GM21576 (cell line): ENCODE data around the gene ALKBH8.
A peak's percentile ranks its signal among the peaks of the same experiment; 100 is the strongest.

Experiments
- ATAC-seq: cut with Tn5 transposase; IDR thresholded peaks from one replicate; pipeline ENCODE4 v1.9.1; 2021; ENCODE audit warnings: mild to moderate bottlenecking, moderate library complexity; ENCODE audit not compliant: unreplicated experiment

The ALKBH8 gene, protein sequence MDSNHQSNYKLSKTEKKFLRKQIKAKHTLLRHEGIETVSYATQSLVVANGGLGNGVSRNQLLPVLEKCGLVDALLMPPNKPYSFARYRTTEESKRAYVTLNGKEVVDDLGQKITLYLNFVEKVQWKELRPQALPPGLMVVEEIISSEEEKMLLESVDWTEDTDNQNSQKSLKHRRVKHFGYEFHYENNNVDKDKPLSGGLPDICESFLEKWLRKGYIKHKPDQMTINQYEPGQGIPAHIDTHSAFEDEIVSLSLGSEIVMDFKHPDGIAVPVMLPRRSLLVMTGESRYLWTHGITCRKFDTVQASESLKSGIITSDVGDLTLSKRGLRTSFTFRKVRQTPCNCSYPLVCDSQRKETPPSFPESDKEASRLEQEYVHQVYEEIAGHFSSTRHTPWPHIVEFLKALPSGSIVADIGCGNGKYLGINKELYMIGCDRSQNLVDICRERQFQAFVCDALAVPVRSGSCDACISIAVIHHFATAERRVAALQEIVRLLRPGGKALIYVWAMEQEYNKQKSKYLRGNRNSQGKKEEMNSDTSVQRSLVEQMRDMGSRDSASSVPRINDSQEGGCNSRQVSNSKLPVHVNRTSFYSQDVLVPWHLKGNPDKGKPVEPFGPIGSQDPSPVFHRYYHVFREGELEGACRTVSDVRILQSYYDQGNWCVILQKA

DNA sequence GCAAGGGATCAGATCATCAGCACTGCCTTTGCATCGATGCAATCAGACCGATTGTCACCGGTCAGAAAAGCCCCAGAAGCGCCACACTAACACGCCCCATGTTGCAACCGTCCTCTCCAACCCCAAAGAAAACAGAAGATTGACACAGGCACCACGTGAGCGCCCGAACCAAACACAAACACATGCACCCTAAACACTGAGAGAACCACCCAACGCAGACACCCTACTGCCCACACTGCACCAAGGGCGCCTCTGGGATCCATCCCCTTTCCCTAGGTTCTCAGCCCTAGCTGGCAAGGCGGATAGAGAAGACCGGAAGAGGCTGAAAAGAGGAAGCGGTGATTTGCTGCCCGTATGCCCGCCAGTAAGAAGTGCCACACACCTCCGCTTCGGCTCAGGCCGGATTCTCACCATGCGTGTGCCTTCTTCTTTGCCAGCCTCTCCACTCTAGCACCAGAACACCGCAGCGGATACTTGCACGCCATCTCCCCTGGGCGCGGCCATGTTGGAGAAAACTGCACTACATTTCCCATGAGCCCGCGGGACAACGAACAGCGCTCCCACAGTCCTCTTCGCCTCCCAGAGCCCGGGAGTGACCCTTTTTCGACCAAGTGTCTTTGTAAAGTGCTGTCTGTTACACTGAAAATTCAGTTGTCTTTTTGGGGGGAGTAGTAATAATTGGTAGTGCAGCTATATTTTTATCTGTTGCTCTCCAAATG, at the start of gene ALKBH8:
TSS of gene ALKBH8 (minus strand) at position 517 of the 719 bp plus-strand sequence. CDS start 4,842 bp downstream, outside the sequence.
- ATAC-seq: peak; percentile 68

GRCh38 chr11:107612445-107612844, 46.9 kb upstream of the ALKBH8 start:
- ATAC-seq: no peak

- ATAC-seq: no peak
These were observed 44.1 kb upstream of the ALKBH8 start for GRCh38 chr11:107609400-107610218.

DNA sequence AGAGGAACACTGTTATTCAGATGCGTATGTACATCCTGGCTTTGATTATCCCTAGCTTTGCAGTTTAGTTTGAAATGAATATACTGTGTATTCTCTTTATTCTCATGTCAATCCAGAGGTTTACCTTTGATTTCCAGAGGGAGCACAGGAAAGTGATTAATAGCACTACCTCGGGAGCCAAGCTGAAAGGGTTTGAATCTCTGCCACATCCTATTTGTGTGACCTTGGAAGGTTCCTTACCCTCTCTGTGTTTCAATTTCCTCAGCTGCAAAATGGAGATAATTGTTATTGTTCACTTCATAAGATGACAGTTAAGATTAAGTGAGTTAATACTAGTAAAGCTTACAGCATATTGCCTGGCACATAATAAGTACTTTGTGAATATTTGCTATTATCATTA, 43.3 kb upstream of the ALKBH8 start:
- ATAC-seq: no peak

DNA sequence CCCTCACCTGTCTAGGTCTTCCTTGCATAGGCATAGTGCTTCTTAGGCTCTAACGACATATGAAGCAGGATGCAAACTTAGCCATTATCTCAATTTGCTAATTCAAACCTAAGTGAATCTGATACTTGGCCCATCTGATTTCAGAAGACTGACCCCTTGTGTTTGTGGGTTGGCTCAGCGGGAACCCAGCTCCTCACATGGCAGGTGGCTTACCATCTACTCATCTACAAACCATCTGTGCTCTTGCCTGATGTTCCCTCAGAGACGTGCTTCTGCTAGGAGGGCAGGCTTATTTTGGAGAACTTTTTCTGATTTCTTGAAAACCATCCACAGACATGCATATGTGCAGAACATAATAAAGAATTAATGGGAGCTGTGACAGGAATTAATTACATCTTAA, 40.6 kb upstream of the ALKBH8 start:
- ATAC-seq: no peak

GRCh38 chr11:107605061-107606006, 39.8 kb upstream of the ALKBH8 start:
- ATAC-seq: no peak

GRCh38 chr11:107598225-107599139, 32.9 kb upstream of the ALKBH8 start:
- peak; percentile 80 for ATAC-seq

DNA sequence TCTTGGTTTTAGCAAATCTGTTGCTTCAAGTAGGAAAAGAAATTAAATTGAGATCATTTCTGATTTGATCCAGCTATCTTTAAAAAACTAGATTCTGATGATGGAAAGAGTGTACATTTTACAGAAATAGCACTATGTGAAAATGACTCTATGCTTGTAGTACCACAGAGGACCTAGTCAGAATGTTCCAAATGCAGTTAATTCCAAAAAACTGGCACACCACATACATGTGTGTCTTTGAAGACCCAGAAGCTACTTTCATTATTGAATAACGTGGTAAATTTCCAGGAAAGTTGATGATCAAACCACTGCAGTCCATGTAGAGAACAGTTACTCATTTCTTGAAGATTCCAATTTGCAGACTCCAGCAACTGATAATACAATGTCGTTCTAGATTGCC, 29.2 kb upstream of the ALKBH8 start:
- ATAC-seq: no peak

GRCh38 chr11:107593951-107594350, 28.4 kb upstream of the ALKBH8 start:
- no peak for ATAC-seq

GRCh38 chr11:107592813-107593212, 27.3 kb upstream of the ALKBH8 start:
- no peak for ATAC-seq

DNA sequence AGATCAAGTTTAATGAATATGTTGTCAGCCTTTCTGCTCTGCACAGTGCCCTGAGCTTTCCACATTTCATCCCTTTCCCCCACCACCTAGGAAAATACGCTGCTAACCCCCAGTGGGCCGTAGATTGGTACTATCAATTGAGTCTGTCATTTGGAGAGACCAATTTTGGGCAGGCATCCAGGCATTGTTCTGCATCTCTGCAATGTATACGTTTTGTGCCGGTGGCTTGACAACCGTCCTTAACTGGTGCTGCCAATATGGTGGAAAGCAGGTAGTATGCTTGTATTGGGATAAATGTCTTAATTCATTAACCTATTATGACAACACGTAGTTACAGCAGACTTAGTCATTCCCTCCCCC, 26.7 kb upstream of the ALKBH8 start:
- ATAC-seq: no peak

- ATAC-seq: peak; percentile 22
These were observed 26.1 kb upstream of the ALKBH8 start for GRCh38 chr11:107591378-107592230.

- peak; percentile 53 for ATAC-seq
These were observed 25.2 kb upstream of the ALKBH8 start, which contains the start of gene ELMOD1 for GRCh38 chr11:107590460-107591377. Gene ELMOD1 (plus strand): TSS chr11:107591147. CDS start chr11:107618190, 27,043 bp downstream.

DNA sequence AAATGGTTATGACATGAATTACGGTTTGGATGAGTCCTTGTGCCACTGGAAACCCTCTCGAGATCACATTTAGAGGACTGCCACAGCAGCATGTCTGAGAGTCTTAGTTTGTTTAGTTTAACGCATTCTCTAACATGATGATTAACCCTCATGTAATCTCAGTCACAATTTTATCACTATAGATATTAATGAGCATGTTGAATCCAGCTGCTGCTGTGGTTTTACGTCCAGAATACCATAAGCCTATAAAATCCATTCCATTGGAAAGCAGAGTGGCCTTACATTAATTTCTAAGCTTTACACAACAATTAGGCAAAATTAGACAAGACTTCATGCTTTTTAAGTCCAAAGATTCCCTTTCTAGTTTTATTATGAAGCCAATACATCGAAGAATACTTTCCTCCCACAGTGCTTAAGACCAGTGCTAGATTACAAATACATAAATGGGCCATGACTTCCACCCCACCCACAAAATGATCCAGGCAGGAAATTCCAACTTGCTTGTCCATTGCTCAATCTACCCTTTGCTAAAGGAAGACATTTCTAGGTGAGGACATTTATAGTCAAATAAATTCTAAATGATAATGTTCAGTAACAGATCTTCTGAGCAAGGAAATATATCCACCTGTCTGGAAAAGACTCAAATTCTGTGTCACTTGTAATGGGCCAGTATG, 21.9 kb upstream of the ALKBH8 start:
- no peak for ATAC-seq

GRCh38 chr11:107583629-107584195, 18.2 kb upstream of the ALKBH8 start:
- no peak for ATAC-seq

DNA sequence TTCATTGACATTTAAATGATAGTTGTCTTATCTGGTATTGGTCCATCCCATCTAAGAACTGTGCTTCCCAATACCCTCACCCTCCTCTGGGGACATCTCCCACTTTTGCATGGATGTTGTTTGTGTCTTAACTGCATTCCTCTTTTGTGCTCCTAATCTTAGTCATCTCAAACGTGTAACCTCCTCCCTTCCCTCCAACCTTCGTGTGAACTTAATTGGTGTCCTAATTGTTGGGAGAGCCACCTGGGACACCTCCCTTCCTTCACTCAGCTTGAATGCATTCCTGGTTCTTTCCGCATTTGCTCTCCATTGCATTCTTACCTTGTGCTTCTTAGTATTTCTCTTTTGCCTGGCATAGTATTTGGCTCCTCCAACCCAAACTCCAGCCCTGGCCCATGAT, 15.6 kb upstream of the ALKBH8 start:
- no peak for ATAC-seq
